ENCODE data around the gene ZSCAN1.

DNA sequence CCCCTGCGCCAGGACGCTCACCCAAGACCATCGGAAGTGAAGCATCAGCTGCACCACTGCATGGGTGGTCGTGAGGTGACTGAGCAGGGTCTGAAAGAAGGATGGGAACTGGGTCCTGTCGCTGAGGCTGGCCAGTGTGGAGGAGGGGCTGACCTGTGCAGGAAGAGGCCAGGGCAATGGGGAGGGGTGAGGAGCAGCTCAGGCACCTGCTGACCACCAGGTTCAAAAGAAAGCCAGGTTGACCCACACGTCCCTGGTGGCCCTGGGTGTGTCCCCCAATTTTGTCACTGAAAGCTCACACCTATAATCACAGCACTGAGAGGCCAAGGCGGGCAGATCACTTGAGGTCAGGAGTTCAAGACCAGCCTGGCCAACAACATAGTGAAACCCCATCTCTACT, 13.7 kb upstream of the ZSCAN1 start:
- TF ChIP-seq, protein P1, sequence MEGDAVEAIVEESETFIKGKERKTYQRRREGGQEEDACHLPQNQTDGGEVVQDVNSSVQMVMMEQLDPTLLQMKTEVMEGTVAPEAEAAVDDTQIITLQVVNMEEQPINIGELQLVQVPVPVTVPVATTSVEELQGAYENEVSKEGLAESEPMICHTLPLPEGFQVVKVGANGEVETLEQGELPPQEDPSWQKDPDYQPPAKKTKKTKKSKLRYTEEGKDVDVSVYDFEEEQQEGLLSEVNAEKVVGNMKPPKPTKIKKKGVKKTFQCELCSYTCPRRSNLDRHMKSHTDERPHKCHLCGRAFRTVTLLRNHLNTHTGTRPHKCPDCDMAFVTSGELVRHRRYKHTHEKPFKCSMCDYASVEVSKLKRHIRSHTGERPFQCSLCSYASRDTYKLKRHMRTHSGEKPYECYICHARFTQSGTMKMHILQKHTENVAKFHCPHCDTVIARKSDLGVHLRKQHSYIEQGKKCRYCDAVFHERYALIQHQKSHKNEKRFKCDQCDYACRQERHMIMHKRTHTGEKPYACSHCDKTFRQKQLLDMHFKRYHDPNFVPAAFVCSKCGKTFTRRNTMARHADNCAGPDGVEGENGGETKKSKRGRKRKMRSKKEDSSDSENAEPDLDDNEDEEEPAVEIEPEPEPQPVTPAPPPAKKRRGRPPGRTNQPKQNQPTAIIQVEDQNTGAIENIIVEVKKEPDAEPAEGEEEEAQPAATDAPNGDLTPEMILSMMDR (IDR thresholded peaks at IDR 0.05): no peak
- TF ChIP-seq POLR2A (IDR thresholded peaks at IDR 0.05) (no peak), EP300 (IDR thresholded peaks at IDR 0.05) (no peak)
